Stimulated activated naive CD4-positive, alpha-beta T cell (primary cell): ENCODE results near the gene RPS6KC1.

Source experiments
- DNase-seq, 6 experiments: peaks; one replicate each; lab custom pipeline; 2025; lab: John Stamatoyannopoulos, UW

The RPS6KC1 gene

GRCh38 chr1:213242883-213243282, 191.8 kb downstream of the RPS6KC1 start:
- DNase-seq, result no peak

DNA sequence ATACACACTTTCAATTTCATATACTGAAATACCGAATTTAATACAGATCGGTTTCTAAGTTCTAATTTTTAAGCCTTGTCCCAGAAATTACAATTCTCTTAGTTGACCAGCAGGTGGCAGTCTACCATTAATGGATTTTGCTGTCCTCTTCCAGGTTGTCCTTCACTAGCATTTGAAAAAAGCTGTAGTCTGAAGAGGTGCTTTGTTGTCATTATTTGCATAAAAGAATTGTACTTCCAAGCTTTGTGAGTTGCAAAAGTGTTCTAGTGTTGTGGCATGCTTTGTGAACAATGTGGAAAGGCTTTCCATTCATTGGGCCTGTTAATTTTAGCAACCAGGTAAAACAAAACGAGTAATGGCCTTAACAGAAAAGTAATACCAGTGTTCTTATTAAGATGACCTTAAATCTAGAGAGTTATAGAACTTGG, 193.6 kb downstream of the RPS6KC1 start:
- peak in 2 of 6 experiments; percentile 17 to 29 for DNase-seq

- no peak for DNase-seq
These were observed 194.3 kb downstream of the RPS6KC1 start for GRCh38 chr1:213245260-213245910.

DNA sequence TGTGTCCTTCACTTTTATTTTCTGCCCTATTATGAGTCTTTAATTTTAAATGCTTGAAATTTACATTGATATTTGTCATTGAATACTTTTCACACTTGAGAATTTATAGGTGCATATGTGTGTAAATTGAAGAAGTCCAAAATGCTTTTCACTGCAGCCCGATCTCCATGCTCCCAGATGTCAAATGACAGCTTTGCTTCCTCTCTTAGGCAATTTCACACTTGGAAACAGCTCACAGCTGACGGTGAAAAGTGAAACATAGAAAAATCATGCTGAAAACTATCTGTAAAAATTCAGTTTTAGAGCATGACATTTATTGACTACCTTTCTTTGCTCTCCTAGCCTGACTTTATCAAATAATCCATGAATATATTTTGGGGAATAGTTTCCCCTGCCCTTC, 196.0 kb downstream of the RPS6KC1 start:
- no peak for DNase-seq

DNA sequence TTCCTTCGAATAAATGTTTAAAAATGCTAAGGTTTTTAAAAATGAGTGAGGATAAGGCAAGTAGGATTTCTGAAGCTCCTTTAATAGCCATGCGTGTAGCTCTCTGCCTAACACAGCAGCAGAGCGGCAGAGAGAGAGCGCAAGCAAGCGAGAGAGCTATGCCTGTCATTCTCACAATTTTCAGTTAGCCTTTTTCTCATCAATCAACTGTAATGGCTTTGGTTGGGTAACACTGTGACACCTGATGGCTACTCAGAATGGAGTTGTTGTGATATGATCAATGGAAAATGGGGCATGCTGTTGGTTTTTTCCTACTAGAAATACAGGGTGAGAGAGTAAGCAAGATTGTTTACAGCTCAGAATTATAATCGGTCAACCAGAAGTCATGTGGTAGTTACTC, 198.4 kb downstream of the RPS6KC1 start:
- DNase-seq, result no peak

- no peak for DNase-seq
These were observed 199.0 kb downstream of the RPS6KC1 start for GRCh38 chr1:213250041-213250440.

- no peak for DNase-seq
These were observed 199.4 kb downstream of the RPS6KC1 start for GRCh38 chr1:213250446-213250845.

DNA sequence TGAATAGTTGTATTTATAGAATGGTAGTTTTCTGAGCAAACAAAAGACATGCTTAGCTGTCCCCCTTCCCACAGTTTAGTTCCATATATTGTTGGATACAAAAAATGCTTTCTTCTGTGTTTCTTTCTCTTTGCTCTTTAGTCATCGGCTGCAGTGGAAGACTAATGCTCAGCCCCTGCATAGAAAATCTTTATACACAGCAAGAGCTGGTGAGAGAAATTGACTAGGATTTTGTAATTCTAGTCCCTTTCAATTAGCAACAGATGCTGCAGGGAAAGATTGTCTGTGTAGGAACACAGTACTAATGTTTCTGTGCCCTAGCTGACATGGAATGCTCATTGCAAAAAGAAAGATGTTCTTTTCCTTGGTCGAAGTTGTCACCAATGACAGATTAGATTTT, 200.9 kb downstream of the RPS6KC1 start:
- DNase-seq, result no peak

DNA sequence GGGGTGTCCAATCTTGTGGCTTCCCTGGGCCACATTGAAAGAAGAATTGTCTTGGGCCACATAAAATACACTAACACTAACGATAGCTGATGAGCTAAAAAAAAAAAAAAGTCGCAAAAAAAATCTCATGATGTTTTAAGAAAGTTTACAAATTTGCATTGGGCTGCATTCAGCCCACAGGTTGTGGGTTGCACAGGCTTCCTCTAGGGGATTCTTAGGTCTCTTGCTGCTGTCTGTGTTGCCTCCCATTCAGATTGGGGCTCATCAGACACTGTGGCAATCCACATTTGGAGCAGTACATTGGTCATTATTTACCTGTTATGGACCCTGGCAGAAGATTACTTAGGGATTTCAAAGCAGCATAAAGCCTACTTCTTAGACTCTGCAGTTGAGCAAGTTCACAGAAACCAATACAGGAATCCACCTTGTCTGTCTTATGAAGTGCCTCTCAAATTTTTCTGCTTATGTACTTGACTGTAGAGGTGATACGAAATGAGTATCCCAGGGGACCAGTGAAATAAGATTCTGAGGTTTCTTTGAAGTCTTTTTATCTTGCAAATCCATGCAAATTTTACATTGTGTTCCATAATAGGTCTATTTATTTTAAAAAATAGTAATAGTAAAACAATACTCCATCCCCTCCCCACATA, 205.5 kb downstream of the RPS6KC1 start:
- DNase-seq, result no peak

GRCh38 chr1:213260311-213261075, 209.5 kb downstream of the RPS6KC1 start:
- DNase-seq, result no peak

DNA sequence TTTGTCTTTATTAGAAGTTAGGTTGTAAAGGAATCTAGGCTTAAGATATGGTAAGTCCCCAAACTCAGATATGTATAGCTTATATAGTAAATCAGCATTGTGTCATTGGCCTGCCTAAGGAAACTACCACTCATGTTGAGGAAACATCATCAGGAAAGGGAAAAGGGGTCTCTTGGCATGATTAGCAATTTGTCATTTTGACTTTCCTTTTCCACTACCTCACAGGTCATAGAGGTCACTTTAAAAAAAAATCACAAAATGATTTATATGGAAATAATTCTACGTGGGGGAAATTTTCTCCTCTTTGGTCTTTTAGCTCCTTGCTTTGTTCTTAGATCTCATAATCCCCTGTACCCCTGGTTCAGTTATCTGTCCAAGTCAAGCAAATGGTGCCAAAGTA, 213.5 kb downstream of the RPS6KC1 start:
- DNase-seq, result no peak

DNA sequence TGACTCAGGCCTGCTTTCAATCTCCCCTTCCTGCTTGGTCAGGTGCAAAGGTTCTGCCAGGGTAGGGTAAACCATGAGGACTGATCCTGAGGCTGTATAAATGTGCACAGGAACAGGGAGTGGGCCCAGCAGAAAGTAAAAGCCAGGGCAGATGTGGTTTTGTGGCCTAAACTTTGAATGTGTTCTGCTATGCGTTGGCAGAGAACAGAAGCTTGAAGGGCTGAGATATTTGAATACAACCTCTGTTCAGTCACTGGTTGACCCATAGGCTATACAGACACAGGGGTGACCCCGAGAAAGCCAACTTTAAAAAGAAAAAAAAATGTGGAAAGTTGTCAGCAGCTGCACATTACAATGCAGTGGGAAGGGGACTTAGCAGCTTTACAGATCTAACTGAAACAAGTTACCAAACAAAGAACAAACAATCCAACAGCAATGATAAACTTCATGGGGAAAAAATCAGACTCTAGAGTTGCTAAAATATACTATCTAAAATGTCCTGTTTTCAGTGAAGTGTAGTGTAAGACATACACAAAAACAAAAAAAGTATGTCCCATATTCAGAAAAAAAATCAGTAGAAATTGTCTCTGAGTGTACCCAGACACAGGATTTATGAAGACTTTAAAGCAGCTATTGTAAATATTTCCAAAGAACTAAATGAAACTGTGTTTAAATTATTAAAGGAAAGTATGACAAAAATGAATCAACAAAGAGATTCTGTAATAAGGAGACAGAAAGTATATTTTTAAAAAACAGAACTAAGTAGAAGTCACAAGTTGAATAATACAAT, 216.1 kb downstream of the RPS6KC1 start:
- DNase-seq, result no peak

- DNase-seq, result no peak
These were observed 217.2 kb downstream of the RPS6KC1 start for GRCh38 chr1:213268221-213268620.

GRCh38 chr1:213269829-213270228, 218.8 kb downstream of the RPS6KC1 start:
- DNase-seq, result no peak

DNA sequence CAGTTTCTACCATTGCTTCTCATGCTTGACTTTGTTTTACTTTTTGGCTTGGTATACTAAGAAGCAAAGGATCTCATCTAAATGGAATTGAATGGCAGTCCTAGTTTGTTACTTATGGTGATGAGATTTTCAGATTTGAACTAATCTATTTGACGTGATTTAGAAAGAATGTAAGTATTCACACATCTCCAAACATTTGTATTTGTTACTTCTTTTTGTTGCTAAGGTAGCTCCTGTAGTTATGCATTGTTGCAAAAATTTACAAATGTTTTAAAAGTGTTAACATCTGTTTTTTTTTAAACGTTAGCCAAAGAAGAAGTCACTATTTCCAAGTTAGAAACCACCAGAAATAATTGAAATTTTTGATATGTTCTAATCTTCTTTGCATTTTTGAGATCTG, 222.5 kb downstream of the RPS6KC1 start:
- no peak for DNase-seq

DNA sequence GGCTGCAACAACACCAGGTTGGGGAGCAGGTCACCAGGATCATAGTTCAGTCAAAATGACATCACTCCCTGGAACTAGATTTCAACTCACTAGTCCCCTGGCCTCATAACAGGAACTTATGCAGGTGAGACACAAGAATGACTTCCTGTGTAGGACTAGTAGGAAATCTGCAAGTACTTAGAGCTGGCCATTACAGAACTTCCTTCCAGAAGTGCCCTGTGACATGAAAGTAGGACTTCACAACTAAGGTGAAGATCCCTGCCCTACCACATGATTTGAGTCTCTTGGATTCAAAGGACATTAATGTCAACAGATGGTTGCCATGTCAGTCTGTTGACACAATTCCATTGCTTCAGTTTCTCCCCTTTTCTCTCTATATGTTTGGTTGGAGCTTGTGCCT, 223.1 kb downstream of the RPS6KC1 start:
- no peak for DNase-seq

DNA sequence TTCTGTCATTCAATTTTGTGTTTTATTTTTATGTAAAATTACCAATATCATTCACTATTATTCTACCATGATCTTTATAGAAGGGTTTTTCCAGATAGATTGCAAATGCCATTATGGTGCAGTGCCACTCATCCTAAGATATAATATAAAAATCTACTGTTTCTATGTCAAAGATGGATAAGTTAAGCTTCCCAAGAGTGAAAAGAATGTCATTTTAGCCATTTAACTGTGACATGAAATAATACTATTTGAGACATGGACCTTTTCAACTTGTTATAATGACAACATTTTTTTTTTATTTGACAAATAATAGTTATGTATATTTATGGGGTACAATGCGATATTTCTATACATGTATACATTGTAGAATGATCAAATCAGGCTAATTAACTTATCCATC, 224.3 kb downstream of the RPS6KC1 start:
- DNase-seq, result no peak

DNA sequence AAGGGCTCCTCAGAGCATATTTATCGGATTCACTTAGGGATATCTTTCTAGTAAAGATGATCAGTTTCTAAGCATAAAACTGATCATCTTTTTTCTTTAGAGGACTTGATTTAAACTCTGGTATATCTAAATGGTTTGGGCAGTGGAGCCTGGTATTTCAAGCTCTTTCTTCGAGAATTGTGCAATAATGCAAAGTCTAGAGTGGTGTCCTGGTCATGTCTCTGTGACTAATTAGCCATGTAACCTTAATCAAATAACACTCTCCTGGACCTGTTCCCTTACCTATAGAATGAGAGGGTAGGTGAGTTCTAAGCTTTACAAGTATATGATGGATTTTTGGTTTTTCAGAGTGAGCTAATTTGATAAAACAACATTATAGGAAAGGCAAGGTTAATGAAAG, 225.2 kb downstream of the RPS6KC1 start:
- no peak for DNase-seq

DNA sequence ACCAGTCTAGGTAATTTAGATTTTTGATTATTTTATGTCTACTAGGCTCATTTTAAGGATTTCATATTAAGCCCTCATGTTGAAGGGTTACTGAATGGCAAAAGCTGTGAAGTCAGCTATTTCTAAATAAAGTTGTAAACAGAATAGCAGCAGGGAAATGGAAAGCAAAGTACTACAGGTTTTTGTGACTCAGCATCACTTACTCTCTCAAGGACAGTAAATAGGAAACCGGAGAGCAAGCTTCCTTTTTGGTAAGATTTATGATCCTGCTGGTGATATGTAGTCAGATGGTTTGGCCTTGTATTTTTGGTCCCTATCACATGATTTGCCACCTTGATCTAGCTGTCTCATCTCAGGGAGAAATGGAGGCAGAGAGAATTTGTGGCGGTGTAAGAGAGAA, 226.0 kb downstream of the RPS6KC1 start:
- no peak for DNase-seq

GRCh38 chr1:213279410-213279809, 228.4 kb downstream of the RPS6KC1 start:
- no peak for DNase-seq

GRCh38 chr1:213281640-213282301, 230.7 kb downstream of the RPS6KC1 start:
- DNase-seq, result no peak

GRCh38 chr1:213284626-213285025, 233.6 kb downstream of the RPS6KC1 start:
- DNase-seq, result no peak
